H1 (cell line): Measurements from ENCODE around the gene TNS2. TPM values are rescaled to one million over a fixed set of nuclear protein-coding genes. Genes with fewer than 3 reads are reported as not detected.

Source experiments
- CTCF ChIA-PET: fragments of 300-600 bp; sonication (Branson Sonifier 250); formaldehyde crosslinking; loops from one replicate; lab custom pipeline; 2021; ENCODE audit not compliant: partially characterized antibody; lab: Charles Lee
- POLR2A ChIA-PET: fragments of 300-600 bp; sonication (Branson Sonifier 250); formaldehyde crosslinking; loops from one replicate; lab custom pipeline; 2021; ENCODE audit warnings: inconsistent platforms; ENCODE audit not compliant: partially characterized antibody; lab: Charles Lee
- DNase-seq, 2 experiments: peaks; one replicate each; pipeline versions ENCODE4 v3.0.0 to v3.0.0-alpha.2; 2010 to 2022; ENCODE audit warnings: low spot score in 2 of 2, low read depth in 1 of 2, mixed read lengths in 1 of 2
- FAIRE-seq: peaks from 2 replicates; lab custom pipeline; 2011; peaks lifted over from hg19 to GRCh38; lab: Jason Lieb, UNC
- H2AFZ ChIP-seq: 2 replicates; pipeline ENCODE4 v1.8.1; 2012; ENCODE audit warnings: low read length, inconsistent platforms
- H2AK5ac ChIP-seq: 2 replicates; pipeline ENCODE4 v1.6.1; 2013; ENCODE audit warnings: low read depth, low read length
- H2BK120ac ChIP-seq: replicated peaks from 2 replicates; pipeline ENCODE3; 2013; ENCODE audit warnings: low read depth, low read length, inconsistent platforms
- H2BK12ac ChIP-seq: 2 replicates; pipeline ENCODE4 v1.6.1; 2013; ENCODE audit warnings: low read depth, low read length
- H2BK15ac ChIP-seq: 2 replicates; pipeline ENCODE4 v1.6.1; 2013; ENCODE audit warnings: low read length
- H2BK20ac ChIP-seq: 2 replicates; pipeline ENCODE4 v1.6.1; 2013; ENCODE audit warnings: low read length
- H2BK5ac ChIP-seq: 2 replicates; pipeline ENCODE4 v1.6.1; 2013; ENCODE audit warnings: low read depth, low read length
- H3K14ac ChIP-seq: 2 replicates; pipeline ENCODE4 v1.6.1; 2013; ENCODE audit warnings: inconsistent platforms; ENCODE audit not compliant: insufficient read length
- H3K18ac ChIP-seq: 2 replicates; pipeline ENCODE4 v1.6.1; 2013; ENCODE audit warnings: low read length; ENCODE audit errors: extremely low read depth
- H3K23ac ChIP-seq: 2 replicates; pipeline ENCODE4 v1.6.1; 2013; ENCODE audit warnings: inconsistent platforms; ENCODE audit not compliant: insufficient read length
- H3K23me2 ChIP-seq: 2 replicates; pipeline ENCODE4 v1.6.1; 2013; ENCODE audit warnings: low read depth, low read length
- H3K27ac ChIP-seq: 2 replicates; pipeline ENCODE4 v1.6.1; 2011; ENCODE audit warnings: low read depth, low read length, inconsistent platforms
- H3K27me3 ChIP-seq, 4 experiments: replicated peaks in 1 of 4; 1 replicate in 1 of 4; 2 replicates in 3 of 4; pipeline versions ENCODE4 v1.6.1 to v1.8.1; 2011 to 2013; ENCODE audit warnings: low read length in 3 of 4, mild to moderate bottlenecking in 3 of 4, inconsistent platforms in 2 of 4, mixed read lengths in 2 of 4, moderate library complexity in 1 of 4; ENCODE audit not compliant: control insufficient read depth in 3 of 4, insufficient read depth in 3 of 4; ENCODE audit errors: extremely low read depth in 1 of 4
- H3K36me3 ChIP-seq, 4 experiments: 2 replicates each; pipeline versions ENCODE4 v1.6.1 to v1.8.1; 2011 to 2013; ENCODE audit warnings: mild to moderate bottlenecking in 4 of 4, low read length in 3 of 4, moderate library complexity in 2 of 4, control low read depth in 1 of 4, inconsistent platforms in 1 of 4; ENCODE audit not compliant: insufficient read depth in 4 of 4, control insufficient read depth in 2 of 4
- H3K4ac ChIP-seq: replicated peaks from 2 replicates; pipeline ENCODE3; 2013; ENCODE audit warnings: low read length, low read depth, mixed read lengths, inconsistent platforms; ENCODE audit not compliant: insufficient read length
- H3K4me1 ChIP-seq, 4 experiments: replicated peaks in 1 of 4; 1 replicate in 1 of 4; 2 replicates in 3 of 4; pipeline versions ENCODE4 v1.6.1 to v1.8.1; 2011 to 2013; ENCODE audit warnings: low read length in 3 of 4, inconsistent platforms in 2 of 4, mixed read lengths in 1 of 4; ENCODE audit not compliant: insufficient read depth in 4 of 4, control insufficient read depth in 3 of 4
- H3K4me2 ChIP-seq, 2 experiments: 2 replicates each; pipeline versions ENCODE4 v1.6.1 to v1.8.1; 2011 to 2013; ENCODE audit warnings: low read depth in 2 of 2, low read length in 2 of 2, control low read depth in 1 of 2, inconsistent platforms in 1 of 2, mild to moderate bottlenecking in 1 of 2; ENCODE audit not compliant: insufficient read depth in 1 of 2
- H3K4me3 ChIP-seq, 4 experiments: fragments of 200-600, 300-600 bp in 1 of 4; sonication (generic), shearing (Covaris generic), sonication (Bioruptor Twin) in 1 of 4; 2 replicates each; pipeline versions ENCODE4 v1.5.1 to v1.8.1; 2011 to 2016; ENCODE audit warnings: low read length in 4 of 4, low read depth in 3 of 4, control low read depth in 2 of 4, inconsistent platforms in 2 of 4, mild to moderate bottlenecking in 2 of 4, mixed read lengths in 1 of 4, moderate library complexity in 1 of 4; ENCODE audit not compliant: insufficient read depth in 2 of 4; ENCODE audit errors: extremely low read depth in 1 of 4
- H3K56ac ChIP-seq: replicated peaks from 2 replicates; pipeline ENCODE3; 2013; ENCODE audit warnings: low read depth, mild to moderate bottlenecking, mixed read lengths, low read length, inconsistent platforms; ENCODE audit not compliant: insufficient read length
- H3K79me1 ChIP-seq: 2 replicates; pipeline ENCODE4 v1.6.1; 2013; ENCODE audit warnings: low read depth, low read length, control low read depth
- H3K79me2 ChIP-seq, 2 experiments: 2 replicates each; pipeline versions ENCODE4 v1.6.1 to v1.8.1; 2012 to 2013; ENCODE audit warnings: low read length in 2 of 2, mild to moderate bottlenecking in 2 of 2, inconsistent platforms in 1 of 2; ENCODE audit not compliant: insufficient read depth in 2 of 2, control insufficient read depth in 1 of 2
- H3K9ac ChIP-seq, 4 experiments: replicated peaks in 1 of 4; 1 replicate in 1 of 4; 2 replicates in 3 of 4; pipeline versions ENCODE4 v1.6.1 to v1.8.1; 2011 to 2013; ENCODE audit warnings: low read depth in 3 of 4, low read length in 3 of 4, control low read depth in 2 of 4, mild to moderate bottlenecking in 2 of 4, moderate library complexity in 2 of 4, inconsistent platforms in 1 of 4; ENCODE audit errors: extremely low read depth in 1 of 4
- H3K9me3 ChIP-seq, 2 experiments: 2 replicates each; pipeline versions ENCODE4 v1.6.1 to v1.8.1; 2012 to 2013; ENCODE audit warnings: mild to moderate bottlenecking in 2 of 2, moderate library complexity in 2 of 2, control low read depth in 1 of 2, inconsistent platforms in 1 of 2, low read depth in 1 of 2, low read length in 1 of 2, mixed read lengths in 1 of 2; ENCODE audit not compliant: insufficient read depth in 2 of 2
- H4K20me1 ChIP-seq, 2 experiments: replicated peaks in 1 of 2; 2 replicates each; pipeline versions ENCODE3 to v1.8.1; 2011 to 2013; ENCODE audit warnings: inconsistent platforms in 2 of 2, low read length in 2 of 2, mild to moderate bottlenecking in 1 of 2; ENCODE audit not compliant: insufficient read depth in 2 of 2, control insufficient read depth in 1 of 2
- H4K5ac ChIP-seq: 2 replicates; pipeline ENCODE4 v1.6.1; 2013; ENCODE audit warnings: low read length, low read depth, mixed read lengths, inconsistent platforms; ENCODE audit not compliant: insufficient read length
- H4K8ac ChIP-seq: 2 replicates; pipeline ENCODE4 v1.8.0; 2013; ENCODE audit warnings: mild to moderate bottlenecking, moderate library complexity, low read length, inconsistent platforms; ENCODE audit not compliant: insufficient read depth; ENCODE audit errors: extremely low read depth
- H4K91ac ChIP-seq: replicated peaks from 2 replicates; pipeline ENCODE3; 2013; ENCODE audit warnings: low read length, mixed read lengths, inconsistent platforms; ENCODE audit not compliant: insufficient read length
- SP1 ChIP-seq: IDR thresholded peaks from 2 replicates; pipeline ENCODE4 v1.6.1; 2011; ENCODE audit warnings: low read depth, low read length
- SP4 ChIP-seq: IDR thresholded peaks from 2 replicates; pipeline ENCODE4 v1.6.1; 2012; ENCODE audit warnings: low read length, inconsistent platforms
- WGBS, 2 experiments: shearing (Covaris generic) in 1 of 2; methylation state at CpG; one replicate each; pipeline versions ENCODE4 v1.1.6 to v1.1.7; 2013 to 2015; ENCODE audit warnings: low lambda C conversion rate in 2 of 2, mixed read lengths in 2 of 2, inconsistent platforms in 1 of 2, low coverage in 1 of 2, missing lambda C conversion rate in 1 of 2; ENCODE audit not compliant: insufficient replicate concordance in 2 of 2, insufficient coverage in 1 of 2, insufficient read length in 1 of 2; ENCODE audit errors: extremely low coverage in 1 of 2, missing lambda C conversion rate in 1 of 2; 5-methylcytosine and 5-hydroxymethylcytosine counted together
- polyA plus RNA-seq, 7 experiments: library from polyadenylated mRNA; depleted of rRNA in 3 of 7; stranded (reverse) in 5 of 7; unstranded in 2 of 7; fragments of >200 nt in 5 of 7; fragments of 200-250 nt in 2 of 7; gene quantifications; 1 replicate in 5 of 7; 2 replicates in 1 of 7; 4 replicates in 1 of 7; pipeline versions ENCODE4 v1.2.1 to v1.2.3, GENCODE V29; 2011 to 2013; ENCODE audit warnings: missing spikeins in 2 of 7, mixed read lengths in 2 of 7
- total RNA-seq: library from RNA; stranded (reverse); fragmentation: NEBNext Ultra II Directional; extraction: Animal tissue kit (Norgen Biotek cat#: 25700); gene quantifications from 2 replicates; pipeline ENCODE4 v1.2.1, GENCODE V29; 2021

The TNS2 gene
- total and polyA plus RNA-seq, 2 of the 8 experiments (the other 6 are each of a cell fraction or from before 2014, with no cell fraction given), result 2.8 to 4.7 TPM

GRCh38 chr12:53100466-53101151 is 50.7 kb downstream of the TNS2 start:
- Histone ChIP-seq H2BK5ac (no peak overlapping the region), H2BK120ac (no peak overlapping the region), H3K4me3 (no peak overlapping the region), H2AFZ (no peak overlapping the region), H4K91ac (no peak overlapping the region), H3K79me2 (no peaks in the 10 kb centered on the region), H4K20me1 (no peaks in the 10 kb centered on the region), H4K5ac (no peak overlapping the region), H3K79me1 (no peaks in the 10 kb centered on the region), H2BK20ac (no peak overlapping the region), H3K14ac (no peak overlapping the region), H3K27me3 (peaks cover 0 to 25% (median 15%) of the 10 kb centered on the region in 4 experiments; a peak in 5 of 7 replicates), H3K18ac (no peak overlapping the region), H2BK12ac (no peak overlapping the region), H3K36me3 (no peaks in the 10 kb centered on the region), H2AK5ac (no peak overlapping the region), H3K4me2 (no peak overlapping the region), H3K4ac (no peak overlapping the region), H3K9me3 (no peaks in the 10 kb centered on the region), H2BK15ac (no peak overlapping the region), H3K27ac (no peak overlapping the region), H3K23me2 (peaks cover 28% of the 10 kb centered on the region), H3K4me1 (peaks cover 4 to 20% (median 7%) of the 10 kb centered on the region in 4 experiments), H4K8ac (no peak overlapping the region), H3K9ac (no peak overlapping the region), H3K23ac (no peak overlapping the region), H3K56ac (no peak overlapping the region)
- ChIA-PET CTCF (interaction anchor here (0.7 to 19.1 kb wide), 12 partner anchors 8 to 177 kb away, joined by 3 to 531 read pairs (median 9); partner anchors contain the start of gene SPRYD3), POLR2A (interaction anchor here (0.6 to 2.1 kb wide), 6 partner anchors 22 to 1176 kb away, joined by 3 to 6 read pairs (median 4); partner anchors contain the start of genes EIF4B and SPRYD3)
- WGBS, 2 experiments, result 84% methylated on average over 13 of the region's 13 CpGs; no CpG with 5 or more reads in 1 of the 2 experiments
- FAIRE-seq, result no peak
- no peak for TF ChIP-seq SP4
- no peak for TF ChIP-seq SP1
- DNase-seq, result no peak
